Measurements from ENCODE around the gene ABLIM1.

DNA sequence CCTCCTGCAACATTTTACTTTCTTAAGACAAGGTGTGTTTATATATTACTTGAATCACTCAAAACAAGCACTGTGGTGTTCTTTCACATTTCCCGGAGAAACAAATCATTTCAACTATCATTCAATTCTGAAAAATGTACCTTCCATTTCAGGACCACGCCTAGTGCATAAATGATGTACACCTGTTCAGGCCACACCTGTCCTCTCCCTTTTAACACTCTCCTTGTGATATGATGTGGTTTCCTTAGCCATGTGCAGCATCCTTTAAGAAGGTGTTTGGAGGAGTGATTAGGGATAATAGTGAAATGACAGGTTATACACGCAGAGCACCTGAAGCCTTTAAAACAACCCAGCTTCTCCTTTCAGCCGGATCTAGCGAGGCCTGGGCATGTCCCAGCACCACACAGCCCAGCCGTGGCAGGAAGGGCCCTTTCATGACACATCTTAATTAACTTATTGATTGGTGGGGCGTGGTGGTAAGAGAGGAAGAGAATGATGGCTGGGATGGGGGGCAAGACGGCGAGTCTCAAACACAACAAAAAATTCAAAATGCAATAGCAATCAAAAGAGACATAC is 26.9 kb downstream of the ABLIM1 start:
- TF ChIP-seq POLR2A (IDR thresholded peaks at IDR 0.05; ENCODE audit: low read depth, low read length) (no peak), POU2F2 (IDR thresholded peaks at IDR 0.05; ENCODE audit: low read depth, low read length) (no peak), SPI1 (IDR thresholded peaks at IDR 0.05; ENCODE audit: low read depth, low read length) (no peak), TAF1 (IDR thresholded peaks at IDR 0.05; ENCODE audit: low read depth, low read length) (no peak), POLR2AphosphoS5 (IDR thresholded peaks at IDR 0.05; ENCODE audit: low read depth, low read length) (no peak), PAX5 (IDR thresholded peaks at IDR 0.05; ENCODE audit: insufficient read depth, low read length, severe bottlenecking) (no peak)

Data from GM12891 (cell line).